HepG2 (cell line): ENCODE data around the gene NOM1. TPM values are rescaled to one million over a fixed set of nuclear protein-coding genes. Genes with fewer than 3 reads are reported as not detected.
A peak's percentile ranks its signal among the peaks of the same experiment; 100 is the strongest.

Experiments
- ATAC-seq: fragments of 200-7000 bp; cut with Tn5 transposase; 3 replicates; pipeline ENCODE4 v1.9.1; 2020; ENCODE audit warnings: mild to moderate bottlenecking, moderate library complexity
- BruUV-seq: library from RNA; stranded (reverse); fragments of 400-500 nt; replicated peaks from 2 replicates; lab custom pipeline; 2021; lab: Mats Ljungman, UMichigan
- CTCF ChIA-PET: fragments of 300-600 bp; formaldehyde crosslinking; extraction: SDS; loops from one replicate; lab custom pipeline; 2021; ENCODE audit warnings: low total read pairs, inconsistent platforms, low intra/inter-chr PET ratio; lab: Yijun Ruan, JAX
- POLR2A ChIA-PET: fragments of 350-600 bp; sonication (Branson Sonifier 250); formaldehyde crosslinking; loops from one replicate; lab custom pipeline; 2020; ENCODE audit warnings: antibody characterized with exemption, inconsistent platforms; lab: Yijun Ruan, JAX
- DNase-seq: peaks from one replicate; pipeline ENCODE4 v3.0.0-alpha.2; 2015; ENCODE audit warnings: low spot score
- FAIRE-seq: peaks from 3 replicates; lab custom pipeline; 2011; peaks lifted over from hg19 to GRCh38; lab: Jason Lieb, UNC
- H2AFZ ChIP-seq: one replicate; pipeline ENCODE4 v1.6.1; 2011; ENCODE audit warnings: low read length, inconsistent platforms
- H3K27ac ChIP-seq: fragments of 300-600 bp; 3 replicates; pipeline ENCODE4 v1.8.0; 2011; ENCODE audit warnings: mixed run types, mild to moderate bottlenecking, mixed read lengths, low read length, inconsistent platforms; ENCODE audit not compliant: insufficient read depth; ENCODE audit errors: extremely low read length
- H3K27me3 ChIP-seq, 2 experiments: fragments of 200-600 bp in 1 of 2; 2 replicates in 1 of 2; 3 replicates in 1 of 2; pipeline versions ENCODE4 v1.6.0 to v1.8.0; 2011; ENCODE audit warnings: low read length in 2 of 2, mild to moderate bottlenecking in 2 of 2, moderate library complexity in 2 of 2, inconsistent platforms in 1 of 2; ENCODE audit not compliant: insufficient read depth in 2 of 2, control insufficient read depth in 1 of 2
- H3K36me3 ChIP-seq, 2 experiments: fragments of 200-600 bp in 1 of 2; replicated peaks in 1 of 2; 2 replicates in 1 of 2; 3 replicates in 1 of 2; pipeline versions ENCODE4 v1.5.1 to v1.8.0; 2011; ENCODE audit warnings: low read length in 2 of 2, inconsistent platforms in 1 of 2; ENCODE audit not compliant: insufficient read depth in 2 of 2, control insufficient read depth in 1 of 2
- H3K4me1 ChIP-seq: 2 replicates; pipeline ENCODE4 v1.5.1; 2012; ENCODE audit warnings: low read length, inconsistent platforms; ENCODE audit not compliant: insufficient read depth
- H3K4me2 ChIP-seq: 2 replicates; pipeline ENCODE4 v1.6.0; 2011; ENCODE audit warnings: low read depth, low read length, inconsistent platforms
- H3K4me3 ChIP-seq, 3 experiments: fragments of 200-600 bp in 1 of 3; sonication (generic), shearing (Covaris generic) in 1 of 3; replicated peaks in 1 of 3; 2 replicates each; pipeline ENCODE4 v1.5.1; 2011 to 2016; ENCODE audit warnings: low read length in 3 of 3, inconsistent platforms in 2 of 3, low read depth in 2 of 3, mild to moderate bottlenecking in 2 of 3, control low read depth in 1 of 3, mixed read lengths in 1 of 3; ENCODE audit not compliant: insufficient read depth in 1 of 3
- H3K79me2 ChIP-seq: one replicate; pipeline ENCODE4 v1.6.1; 2011; ENCODE audit warnings: low read length, inconsistent platforms; ENCODE audit not compliant: insufficient read depth
- H3K9ac ChIP-seq: 2 replicates; pipeline ENCODE4 v1.6.0; 2011; ENCODE audit warnings: mild to moderate bottlenecking, low read depth, low read length, inconsistent platforms; ENCODE audit not compliant: insufficient read depth
- H3K9me3 ChIP-seq: 2 replicates; pipeline ENCODE4 v1.5.1; 2012; ENCODE audit warnings: mild to moderate bottlenecking, low read length
- H4K20me1 ChIP-seq: 2 replicates; pipeline ENCODE4 v1.6.0; 2011; ENCODE audit warnings: inconsistent platforms, mild to moderate bottlenecking, low read length, moderate library complexity; ENCODE audit not compliant: insufficient read depth
- ATM ChIP-seq: fragments of 450-650 bp; IDR thresholded peaks from 2 replicates; pipeline ENCODE4 v1.7.1; 2017; ENCODE audit warnings: mild to moderate bottlenecking, borderline replicate concordance
- RELA ChIP-seq: sonication (generic); formaldehyde crosslinking; IDR thresholded peaks from 2 replicates; pipeline ENCODE4 v1.4.0; 2020; ENCODE audit warnings: missing genetic modification reagents
- REXO4 ChIP-seq: sonication (generic); formaldehyde crosslinking; IDR thresholded peaks from 2 replicates; pipeline ENCODE4 v1.8.0; 2022; ENCODE audit warnings: missing genetic modification reagents, mild to moderate bottlenecking, borderline replicate concordance
- ZFP36 ChIP-seq: fragments of 150-350 bp; IDR thresholded peaks from 2 replicates; pipeline ENCODE4 v1.6.1; 2018; ENCODE audit warnings: borderline replicate concordance, low read length, low read depth; ENCODE audit not compliant: partially characterized antibody
- ZFX ChIP-seq: sonication (generic); formaldehyde crosslinking; IDR thresholded peaks from 2 replicates; pipeline ENCODE4 v1.4.0; 2020; ENCODE audit warnings: mild to moderate bottlenecking, low read depth, missing genetic modification reagents, moderate library complexity
- ZMAT3 ChIP-seq: sonication (generic); formaldehyde crosslinking; conservative IDR thresholded peaks from 2 replicates; pipeline ENCODE4 v1.7.0; 2021; ENCODE audit warnings: missing genetic modification reagents
- ZNF607 ChIP-seq: sonication (generic); formaldehyde crosslinking; IDR thresholded peaks from 2 replicates; pipeline ENCODE4 v1.5.1; 2020; ENCODE audit warnings: missing genetic modification reagents, mild to moderate bottlenecking, borderline replicate concordance
- ZNF768 ChIP-seq: sonication (generic); formaldehyde crosslinking; IDR thresholded peaks from 2 replicates; pipeline ENCODE4 v1.4.0; 2020; ENCODE audit warnings: missing genetic modification reagents
- ZSCAN30 ChIP-seq: sonication (generic); formaldehyde crosslinking; IDR thresholded peaks from 2 replicates; pipeline ENCODE4 v1.5.0; 2020; ENCODE audit warnings: mild to moderate bottlenecking, missing genetic modification reagents
- WGBS: methylation state at CpG from one replicate; pipeline ENCODE4 v1.1.6; 2017; ENCODE audit warnings: low lambda C conversion rate; 5-methylcytosine and 5-hydroxymethylcytosine counted together
- in situ Hi-C: cut with HindIII; loops from 2 replicates; pipeline ENCODE4 v1.10.0; 2017; ENCODE audit warnings: low pct_unique_long_range_greater_than_20kb; ENCODE audit not compliant: extremely low pct_ligation_motif_present
- intact Hi-C: fragments of 100-400 bp; cut with micrococcal nuclease; formaldehyde crosslinking; loops from one replicate; pipeline ENCODE4 v1.10.0; 2022; ENCODE audit not compliant: unreplicated experiment
- polyA plus RNA-seq, 8 experiments: library from polyadenylated mRNA; depleted of rRNA in 3 of 8; stranded (reverse) in 7 of 8; unstranded in 1 of 8; fragments of >200 nt; fragmentation: Illumina TruSeq in 4 of 8; extraction: Trizol in 4 of 8; gene quantifications; 2 replicates each; pipeline versions ENCODE4 v1.2.1 to v1.2.3, GENCODE V29; 2011 to 2016; ENCODE audit warnings: low read depth in 4 of 8, missing spikeins in 1 of 8, mixed read lengths in 1 of 8; ENCODE audit not compliant: insufficient read depth in 1 of 8
- total RNA-seq, 5 experiments: library from RNA; depleted of rRNA; stranded (reverse); fragments of >200 nt; fragmentation: Illumina TruSeq; extraction: Trizol; gene quantifications; 2 replicates each; pipeline ENCODE4 v1.2.3, GENCODE V29; 2016; ENCODE audit warnings: low read depth in 1 of 5
- TF ChIP-seq, protein P1 (sequence below): sonication (generic); formaldehyde crosslinking; IDR thresholded peaks from 2 replicates; pipeline ENCODE4 v1.4.0; 2020; ENCODE audit warnings: missing genetic modification reagents

NOM1 gene
- total and polyA plus RNA-seq, 2 of the 13 experiments (the other 11 are each of a cell fraction or from before 2014, with no cell fraction given) = 14.2 to 26.2 TPM

DNA sequence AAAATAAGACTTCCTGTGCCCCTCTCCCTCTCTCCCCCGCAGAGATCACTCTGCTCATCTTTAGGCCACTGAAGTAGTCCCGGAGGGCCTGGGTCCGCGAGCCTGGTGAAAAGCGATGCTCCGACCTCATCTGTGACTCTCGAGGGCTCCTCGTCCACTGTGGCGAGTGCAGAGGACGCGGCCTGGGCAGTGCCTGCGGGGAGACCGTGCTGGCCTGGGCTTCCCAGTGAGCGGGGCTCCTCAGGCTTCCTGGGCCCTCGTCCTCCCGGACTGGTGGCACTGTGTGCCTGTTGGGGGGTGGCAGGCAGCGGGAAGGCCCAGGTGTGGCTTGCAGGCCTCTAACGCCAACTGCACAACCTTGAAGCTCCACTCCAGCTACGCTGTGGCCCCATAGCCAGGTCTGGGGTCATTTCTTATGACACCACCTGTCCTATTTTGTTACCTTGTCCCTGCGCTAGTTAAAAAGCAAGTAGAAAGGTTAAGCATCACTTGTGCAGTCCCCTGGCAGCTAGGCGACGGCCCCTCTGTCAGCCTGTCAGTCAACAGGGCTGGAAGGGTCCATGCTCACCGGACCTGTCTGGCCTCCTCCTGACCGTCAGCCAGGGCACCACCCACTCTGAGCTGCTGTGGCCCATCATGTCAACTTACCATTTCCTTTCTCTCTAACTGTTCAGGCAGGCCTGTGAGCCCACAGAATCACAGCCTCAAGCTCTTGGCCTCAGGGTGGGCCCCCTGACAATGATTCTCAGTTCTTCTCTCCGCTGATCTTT, 40.4 kb downstream of the NOM1 start:
- in situ Hi-C loops = no loop called here
- intact Hi-C loops = loop anchor here (2.0 to 10.0 kb wide), 2 partner anchors 21 to 145 kb away; partner anchors contain the start of genes MNX1 and UBE3C
- CTCF ChIA-PET = no interaction called here
- Histone ChIP-seq H3K27ac (no peak overlapping the region), H3K4me1 (peaks cover 36% of the 10 kb centered on the region), H3K36me3 (no peaks in the 10 kb centered on the region), H3K27me3 (peaks cover 1 to 11% of the 10 kb centered on the region in 2 experiments; a peak in 2 of 5 replicates), H3K9me3 (no peaks in the 10 kb centered on the region), H2AFZ (no peak overlapping the region), H3K9ac (no peak overlapping the region), H3K79me2 (no peaks in the 10 kb centered on the region), H4K20me1 (no peaks in the 10 kb centered on the region), H3K4me3 (no peak overlapping the region), H3K4me2 (no peak overlapping the region)
- no peak for FAIRE-seq
- POLR2A ChIA-PET = interaction anchor here (2.1 kb wide), 1 partner anchor 11 kb away, joined by 9 read pairs; no protein-coding TSS in a partner anchor
- no TSS peak for BruUV-seq
- no peak for ATAC-seq
- 82% methylated on average over 20 of the region's 25 CpGs for WGBS
- DNase-seq = no peak
- no peak for TF ChIP-seq ATM
- 0 out of 2 replicates have a peak, but pooled peaks have one; percentile 10 for TF ChIP-seq ZNF768 (CRISPR knock-in tag)
- no peak for TF ChIP-seq ZMAT3 (CRISPR knock-in tag)
- TF ChIP-seq, protein P1, sequence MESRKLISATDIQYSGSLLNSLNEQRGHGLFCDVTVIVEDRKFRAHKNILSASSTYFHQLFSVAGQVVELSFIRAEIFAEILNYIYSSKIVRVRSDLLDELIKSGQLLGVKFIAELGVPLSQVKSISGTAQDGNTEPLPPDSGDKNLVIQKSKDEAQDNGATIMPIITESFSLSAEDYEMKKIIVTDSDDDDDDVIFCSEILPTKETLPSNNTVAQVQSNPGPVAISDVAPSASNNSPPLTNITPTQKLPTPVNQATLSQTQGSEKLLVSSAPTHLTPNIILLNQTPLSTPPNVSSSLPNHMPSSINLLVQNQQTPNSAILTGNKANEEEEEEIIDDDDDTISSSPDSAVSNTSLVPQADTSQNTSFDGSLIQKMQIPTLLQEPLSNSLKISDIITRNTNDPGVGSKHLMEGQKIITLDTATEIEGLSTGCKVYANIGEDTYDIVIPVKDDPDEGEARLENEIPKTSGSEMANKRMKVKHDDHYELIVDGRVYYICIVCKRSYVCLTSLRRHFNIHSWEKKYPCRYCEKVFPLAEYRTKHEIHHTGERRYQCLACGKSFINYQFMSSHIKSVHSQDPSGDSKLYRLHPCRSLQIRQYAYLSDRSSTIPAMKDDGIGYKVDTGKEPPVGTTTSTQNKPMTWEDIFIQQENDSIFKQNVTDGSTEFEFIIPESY (CRISPR knock-in tag) = peak; percentile 11; the same call in 1 of the 2 replicates
- no peak for TF ChIP-seq ZSCAN30 (CRISPR knock-in tag)
- TF ChIP-seq REXO4 (CRISPR knock-in tag) = no peak
- peak; percentile 23; the same call in 1 of the 2 replicates for TF ChIP-seq ZFX (CRISPR knock-in tag)
- no peak for TF ChIP-seq RELA
- no peak for TF ChIP-seq ZFP36
- no peak for TF ChIP-seq ZNF607 (CRISPR knock-in tag)
